H1 (cell line): ENCODE measurements around the gene PKMYT1. TPM values are rescaled to one million over a fixed set of nuclear protein-coding genes. Genes with fewer than 3 reads are reported as not detected.

Experiments
- CTCF ChIA-PET: fragments of 300-600 bp; sonication (Branson Sonifier 250); formaldehyde crosslinking; loops from one replicate; lab custom pipeline; 2021; ENCODE audit not compliant: partially characterized antibody; lab: Charles Lee
- POLR2A ChIA-PET: fragments of 300-600 bp; sonication (Branson Sonifier 250); formaldehyde crosslinking; loops from one replicate; lab custom pipeline; 2021; ENCODE audit warnings: inconsistent platforms; ENCODE audit not compliant: partially characterized antibody; lab: Charles Lee
- DNase-seq, 2 experiments: peaks; one replicate each; pipeline versions ENCODE4 v3.0.0 to v3.0.0-alpha.2; 2010 to 2022; ENCODE audit warnings: low spot score in 2 of 2, low read depth in 1 of 2, mixed read lengths in 1 of 2
- FAIRE-seq: peaks from 2 replicates; lab custom pipeline; 2011; peaks lifted over from hg19 to GRCh38; lab: Jason Lieb, UNC
- H2AFZ ChIP-seq: 2 replicates; pipeline ENCODE4 v1.8.1; 2012; ENCODE audit warnings: low read length, inconsistent platforms
- H2AK5ac ChIP-seq: 2 replicates; pipeline ENCODE4 v1.6.1; 2013; ENCODE audit warnings: low read depth, low read length
- H2BK120ac ChIP-seq: replicated peaks from 2 replicates; pipeline ENCODE3; 2013; ENCODE audit warnings: low read depth, low read length, inconsistent platforms
- H2BK12ac ChIP-seq: 2 replicates; pipeline ENCODE4 v1.6.1; 2013; ENCODE audit warnings: low read depth, low read length
- H2BK15ac ChIP-seq: 2 replicates; pipeline ENCODE4 v1.6.1; 2013; ENCODE audit warnings: low read length
- H2BK20ac ChIP-seq: 2 replicates; pipeline ENCODE4 v1.6.1; 2013; ENCODE audit warnings: low read length
- H2BK5ac ChIP-seq: 2 replicates; pipeline ENCODE4 v1.6.1; 2013; ENCODE audit warnings: low read depth, low read length
- H3K14ac ChIP-seq: 2 replicates; pipeline ENCODE4 v1.6.1; 2013; ENCODE audit warnings: inconsistent platforms; ENCODE audit not compliant: insufficient read length
- H3K18ac ChIP-seq: 2 replicates; pipeline ENCODE4 v1.6.1; 2013; ENCODE audit warnings: low read length; ENCODE audit errors: extremely low read depth
- H3K23ac ChIP-seq: 2 replicates; pipeline ENCODE4 v1.6.1; 2013; ENCODE audit warnings: inconsistent platforms; ENCODE audit not compliant: insufficient read length
- H3K23me2 ChIP-seq: 2 replicates; pipeline ENCODE4 v1.6.1; 2013; ENCODE audit warnings: low read depth, low read length
- H3K27ac ChIP-seq: 2 replicates; pipeline ENCODE4 v1.6.1; 2011; ENCODE audit warnings: low read depth, low read length, inconsistent platforms
- H3K27me3 ChIP-seq, 4 experiments: replicated peaks in 1 of 4; 1 replicate in 1 of 4; 2 replicates in 3 of 4; pipeline versions ENCODE4 v1.6.1 to v1.8.1; 2011 to 2013; ENCODE audit warnings: low read length in 3 of 4, mild to moderate bottlenecking in 3 of 4, inconsistent platforms in 2 of 4, mixed read lengths in 2 of 4, moderate library complexity in 1 of 4; ENCODE audit not compliant: control insufficient read depth in 3 of 4, insufficient read depth in 3 of 4; ENCODE audit errors: extremely low read depth in 1 of 4
- H3K36me3 ChIP-seq, 4 experiments: 2 replicates each; pipeline versions ENCODE4 v1.6.1 to v1.8.1; 2011 to 2013; ENCODE audit warnings: mild to moderate bottlenecking in 4 of 4, low read length in 3 of 4, moderate library complexity in 2 of 4, control low read depth in 1 of 4, inconsistent platforms in 1 of 4; ENCODE audit not compliant: insufficient read depth in 4 of 4, control insufficient read depth in 2 of 4
- H3K4ac ChIP-seq: replicated peaks from 2 replicates; pipeline ENCODE3; 2013; ENCODE audit warnings: low read length, low read depth, mixed read lengths, inconsistent platforms; ENCODE audit not compliant: insufficient read length
- H3K4me1 ChIP-seq, 4 experiments: replicated peaks in 1 of 4; 1 replicate in 1 of 4; 2 replicates in 3 of 4; pipeline versions ENCODE4 v1.6.1 to v1.8.1; 2011 to 2013; ENCODE audit warnings: low read length in 3 of 4, inconsistent platforms in 2 of 4, mixed read lengths in 1 of 4; ENCODE audit not compliant: insufficient read depth in 4 of 4, control insufficient read depth in 3 of 4
- H3K4me2 ChIP-seq, 2 experiments: 2 replicates each; pipeline versions ENCODE4 v1.6.1 to v1.8.1; 2011 to 2013; ENCODE audit warnings: low read depth in 2 of 2, low read length in 2 of 2, control low read depth in 1 of 2, inconsistent platforms in 1 of 2, mild to moderate bottlenecking in 1 of 2; ENCODE audit not compliant: insufficient read depth in 1 of 2
- H3K4me3 ChIP-seq, 4 experiments: fragments of 200-600, 300-600 bp in 1 of 4; sonication (generic), shearing (Covaris generic), sonication (Bioruptor Twin) in 1 of 4; 2 replicates each; pipeline versions ENCODE4 v1.5.1 to v1.8.1; 2011 to 2016; ENCODE audit warnings: low read length in 4 of 4, low read depth in 3 of 4, control low read depth in 2 of 4, inconsistent platforms in 2 of 4, mild to moderate bottlenecking in 2 of 4, mixed read lengths in 1 of 4, moderate library complexity in 1 of 4; ENCODE audit not compliant: insufficient read depth in 2 of 4; ENCODE audit errors: extremely low read depth in 1 of 4
- H3K56ac ChIP-seq: replicated peaks from 2 replicates; pipeline ENCODE3; 2013; ENCODE audit warnings: low read depth, mild to moderate bottlenecking, mixed read lengths, low read length, inconsistent platforms; ENCODE audit not compliant: insufficient read length
- H3K79me1 ChIP-seq: 2 replicates; pipeline ENCODE4 v1.6.1; 2013; ENCODE audit warnings: low read depth, low read length, control low read depth
- H3K79me2 ChIP-seq, 2 experiments: 2 replicates each; pipeline versions ENCODE4 v1.6.1 to v1.8.1; 2012 to 2013; ENCODE audit warnings: low read length in 2 of 2, mild to moderate bottlenecking in 2 of 2, inconsistent platforms in 1 of 2; ENCODE audit not compliant: insufficient read depth in 2 of 2, control insufficient read depth in 1 of 2
- H3K9ac ChIP-seq, 4 experiments: replicated peaks in 1 of 4; 1 replicate in 1 of 4; 2 replicates in 3 of 4; pipeline versions ENCODE4 v1.6.1 to v1.8.1; 2011 to 2013; ENCODE audit warnings: low read depth in 3 of 4, low read length in 3 of 4, control low read depth in 2 of 4, mild to moderate bottlenecking in 2 of 4, moderate library complexity in 2 of 4, inconsistent platforms in 1 of 4; ENCODE audit errors: extremely low read depth in 1 of 4
- H3K9me3 ChIP-seq, 2 experiments: 2 replicates each; pipeline versions ENCODE4 v1.6.1 to v1.8.1; 2012 to 2013; ENCODE audit warnings: mild to moderate bottlenecking in 2 of 2, moderate library complexity in 2 of 2, control low read depth in 1 of 2, inconsistent platforms in 1 of 2, low read depth in 1 of 2, low read length in 1 of 2, mixed read lengths in 1 of 2; ENCODE audit not compliant: insufficient read depth in 2 of 2
- H4K20me1 ChIP-seq, 2 experiments: replicated peaks in 1 of 2; 2 replicates each; pipeline versions ENCODE3 to v1.8.1; 2011 to 2013; ENCODE audit warnings: inconsistent platforms in 2 of 2, low read length in 2 of 2, mild to moderate bottlenecking in 1 of 2; ENCODE audit not compliant: insufficient read depth in 2 of 2, control insufficient read depth in 1 of 2
- H4K5ac ChIP-seq: 2 replicates; pipeline ENCODE4 v1.6.1; 2013; ENCODE audit warnings: low read length, low read depth, mixed read lengths, inconsistent platforms; ENCODE audit not compliant: insufficient read length
- H4K8ac ChIP-seq: 2 replicates; pipeline ENCODE4 v1.8.0; 2013; ENCODE audit warnings: mild to moderate bottlenecking, moderate library complexity, low read length, inconsistent platforms; ENCODE audit not compliant: insufficient read depth; ENCODE audit errors: extremely low read depth
- H4K91ac ChIP-seq: replicated peaks from 2 replicates; pipeline ENCODE3; 2013; ENCODE audit warnings: low read length, mixed read lengths, inconsistent platforms; ENCODE audit not compliant: insufficient read length
- ASH2L ChIP-seq: fragments of 200-600, 300-600 bp; sonication (generic); IDR thresholded peaks from one replicate; pipeline ENCODE4 v1.7.1; 2017; ENCODE audit warnings: low read length
- POLR2A ChIP-seq, 2 experiments: IDR thresholded peaks; 1 replicate in 1 of 2; 2 replicates in 1 of 2; pipeline ENCODE4 v1.6.1; 2011; ENCODE audit warnings: low read depth in 2 of 2, low read length in 2 of 2, mild to moderate bottlenecking in 2 of 2; ENCODE audit errors: control extremely low read depth in 1 of 2
- SAP30 ChIP-seq: fragments of 300-600 bp; sonication (generic); IDR thresholded peaks from 2 replicates; pipeline ENCODE4 v1.7.1; 2012; ENCODE audit warnings: low read length, moderate library complexity, mild to moderate bottlenecking, inconsistent platforms; ENCODE audit not compliant: insufficient read depth, insufficient replicate concordance
- SIN3A ChIP-seq, 2 experiments: IDR thresholded peaks in 1 of 2; conservative IDR thresholded peaks in 1 of 2; 2 replicates each; pipeline ENCODE4 v1.6.1; 2011 to 2012; ENCODE audit warnings: low read length in 2 of 2, improper control_type of control experiment in 1 of 2, low read depth in 1 of 2, mild to moderate bottlenecking in 1 of 2
- SP2 ChIP-seq: IDR thresholded peaks from 2 replicates; pipeline ENCODE4 v1.6.1; 2012; ENCODE audit warnings: mild to moderate bottlenecking, low read length, inconsistent platforms
- TBP ChIP-seq: IDR thresholded peaks from 2 replicates; pipeline ENCODE4 v1.6.1; 2011; ENCODE audit warnings: low read depth, low read length, improper control_type of control experiment
- TCF12 ChIP-seq: IDR thresholded peaks from 2 replicates; pipeline ENCODE4 v1.6.1; 2011; ENCODE audit warnings: low read depth, mild to moderate bottlenecking, low read length
- YY1 ChIP-seq: IDR thresholded peaks from 2 replicates; pipeline ENCODE4 v1.6.1; 2011; ENCODE audit warnings: low read depth, mild to moderate bottlenecking, low read length
- WGBS, 2 experiments: shearing (Covaris generic) in 1 of 2; methylation state at CpG; one replicate each; pipeline versions ENCODE4 v1.1.6 to v1.1.7; 2013 to 2015; ENCODE audit warnings: low lambda C conversion rate in 2 of 2, mixed read lengths in 2 of 2, inconsistent platforms in 1 of 2, low coverage in 1 of 2, missing lambda C conversion rate in 1 of 2; ENCODE audit not compliant: insufficient replicate concordance in 2 of 2, insufficient coverage in 1 of 2, insufficient read length in 1 of 2; ENCODE audit errors: extremely low coverage in 1 of 2, missing lambda C conversion rate in 1 of 2; 5-methylcytosine and 5-hydroxymethylcytosine counted together
- polyA plus RNA-seq, 7 experiments: library from polyadenylated mRNA; depleted of rRNA in 3 of 7; stranded (reverse) in 5 of 7; unstranded in 2 of 7; fragments of >200 nt in 5 of 7; fragments of 200-250 nt in 2 of 7; gene quantifications; 1 replicate in 5 of 7; 2 replicates in 1 of 7; 4 replicates in 1 of 7; pipeline versions ENCODE4 v1.2.1 to v1.2.3, GENCODE V29; 2011 to 2013; ENCODE audit warnings: missing spikeins in 2 of 7, mixed read lengths in 2 of 7
- total RNA-seq: library from RNA; stranded (reverse); fragmentation: NEBNext Ultra II Directional; extraction: Animal tissue kit (Norgen Biotek cat#: 25700); gene quantifications from 2 replicates; pipeline ENCODE4 v1.2.1, GENCODE V29; 2021
- TF ChIP-seq, protein P1 (sequence below): IDR thresholded peaks from 2 replicates; pipeline ENCODE4 v1.6.1; 2011; ENCODE audit warnings: low read length, improper control_type of control experiment
- TF ChIP-seq, protein P2 (sequence below): IDR thresholded peaks from 2 replicates; pipeline ENCODE4 v1.6.1; 2012; ENCODE audit warnings: inconsistent platforms

Gene PKMYT1
- total and polyA plus RNA-seq, 2 of the 8 experiments (the other 6 are each of a cell fraction or from before 2014, with no cell fraction given) = 74.7 to 85.2 TPM

DNA sequence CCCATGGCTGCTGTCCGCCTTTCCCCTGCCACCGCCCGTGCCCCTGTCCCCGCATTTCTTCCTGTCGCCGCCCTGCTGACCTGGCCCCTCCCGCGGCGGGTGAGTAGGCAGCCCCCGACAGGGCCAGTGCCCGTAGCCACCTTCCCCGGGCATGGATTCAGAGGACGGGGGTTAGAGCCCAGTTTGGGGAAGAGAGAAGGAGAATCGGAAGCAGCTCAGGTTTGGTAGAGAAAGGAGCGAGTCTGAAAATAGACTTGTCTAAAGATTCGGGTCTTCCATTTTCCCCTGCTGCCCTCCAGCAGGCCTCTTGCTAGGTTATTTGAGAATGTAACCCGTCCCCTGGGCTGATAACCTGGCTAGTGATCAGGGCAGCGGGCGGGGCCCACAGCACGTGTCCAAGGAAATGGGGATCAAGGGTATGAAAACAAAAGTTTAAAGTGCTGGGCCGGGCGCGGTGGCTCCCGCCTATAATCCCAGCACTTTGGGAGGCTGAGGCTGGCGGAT is 24.6 kb upstream of the PKMYT1 start:
- H4K20me1 ChIP-seq = no peaks in the 10 kb centered on the region
- peak overlapping the region; percentile 38 for H2BK120ac ChIP-seq
- H3K23me2 ChIP-seq = peaks cover 16% of the 10 kb centered on the region
- H3K79me2 ChIP-seq = peaks cover 0 to 6% of the 10 kb centered on the region in 2 experiments; a peak in 1 of 4 replicates
- H2AFZ ChIP-seq = no peak overlapping the region
- DNase-seq (no peak), FAIRE-seq (no peak)
- H3K4ac ChIP-seq = peak overlapping the region; percentile 44
- H2AK5ac ChIP-seq = no peak overlapping the region
- peak overlapping the region; percentile 62 for H4K5ac ChIP-seq
- H2BK20ac ChIP-seq = no peak overlapping the region
- CTCF ChIA-PET = interaction anchor here (0.6 to 17.3 kb wide), 6 partner anchors 23 to 854 kb away, joined by 3 to 639 read pairs (median 4); partner anchors contain the start of genes BICDL2, CLDN6, HCFC1R1 and THOC6
- peak overlapping the region; percentile 38 to 65 (median 56) for H3K4me3 ChIP-seq
- 0 out of 2 replicates have a peak overlapping the region, but pooled peaks have one; percentile 1 for H3K27ac ChIP-seq
- H3K9ac ChIP-seq = peak overlapping the region in 2 of 4 experiments; percentile 5 to 20; a peak in 3 of 7 replicates
- H3K9me3 ChIP-seq = no peaks in the 10 kb centered on the region
- POLR2A ChIA-PET = interaction anchor here (0.8 to 35.7 kb wide), 10 partner anchors 8 to 122 kb away, joined by 3 to 1808 read pairs (median 6); partner anchors contain the start of genes BICDL2, CLDN6, CLDN9 and HCFC1R1
- H3K18ac ChIP-seq = peak overlapping the region; percentile 64
- H4K8ac ChIP-seq = peak overlapping the region; percentile 68; the same call in 1 of the 2 replicates
- H3K23ac ChIP-seq = no peak overlapping the region
- H2BK12ac ChIP-seq = no peak overlapping the region
- H3K14ac ChIP-seq = no peak overlapping the region
- H2BK15ac ChIP-seq = no peak overlapping the region
- H3K4me2 ChIP-seq = peak overlapping the region; percentile 64 to 88
- H2BK5ac ChIP-seq = peak overlapping the region; percentile 12; the same call in 1 of the 2 replicates
- peak overlapping the region; percentile 64 for H3K56ac ChIP-seq
- H4K91ac ChIP-seq = peak overlapping the region; percentile 42
- 2% methylated on average over 21 of the region's 25 CpGs; no CpG with 5 or more reads in 1 of the 2 experiments for WGBS, 2 experiments
- H3K27me3 ChIP-seq = no peaks in the 10 kb centered on the region
- H3K79me1 ChIP-seq = no peaks in the 10 kb centered on the region; the same call in 1 of the 2 replicates
- H3K4me1 ChIP-seq = peaks cover 14 to 40% (median 33%) of the 10 kb centered on the region in 4 experiments
- H3K36me3 ChIP-seq = peaks cover 0 to 3% (median 0%) of the 10 kb centered on the region in 4 experiments; a peak in 1 of 8 replicates
- TF ChIP-seq, protein P1, sequence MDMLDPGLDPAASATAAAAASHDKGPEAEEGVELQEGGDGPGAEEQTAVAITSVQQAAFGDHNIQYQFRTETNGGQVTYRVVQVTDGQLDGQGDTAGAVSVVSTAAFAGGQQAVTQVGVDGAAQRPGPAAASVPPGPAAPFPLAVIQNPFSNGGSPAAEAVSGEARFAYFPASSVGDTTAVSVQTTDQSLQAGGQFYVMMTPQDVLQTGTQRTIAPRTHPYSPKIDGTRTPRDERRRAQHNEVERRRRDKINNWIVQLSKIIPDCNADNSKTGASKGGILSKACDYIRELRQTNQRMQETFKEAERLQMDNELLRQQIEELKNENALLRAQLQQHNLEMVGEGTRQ = peak; percentile 58
- peak; percentile 24 for TF ChIP-seq ASH2L
- peak; percentile 21; the same call in 1 of the 2 replicates for TF ChIP-seq TBP
- TF ChIP-seq SAP30 = no peak
- TF ChIP-seq POLR2A (IDR thresholded peaks at IDR 0.05; ENCODE audit: control extremely low read depth in 1 of 2, low read depth in 2 of 2, low read length in 2 of 2) = 0 out of 3 replicates have a peak, but pooled peaks of 1 of the 2 experiments have one; percentile 32
- TF ChIP-seq TCF12 = no peak
- peak; percentile 44; the same call in 1 of the 2 replicates for TF ChIP-seq YY1
- TF ChIP-seq SP2 = no peak
- TF ChIP-seq, protein P2, sequence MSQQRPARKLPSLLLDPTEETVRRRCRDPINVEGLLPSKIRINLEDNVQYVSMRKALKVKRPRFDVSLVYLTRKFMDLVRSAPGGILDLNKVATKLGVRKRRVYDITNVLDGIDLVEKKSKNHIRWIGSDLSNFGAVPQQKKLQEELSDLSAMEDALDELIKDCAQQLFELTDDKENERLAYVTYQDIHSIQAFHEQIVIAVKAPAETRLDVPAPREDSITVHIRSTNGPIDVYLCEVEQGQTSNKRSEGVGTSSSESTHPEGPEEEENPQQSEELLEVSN = peak; percentile 57; the same call in 1 of the 2 replicates
- 0 out of 4 replicates have a peak, but pooled peaks of 1 of the 2 experiments have one; percentile 49 for TF ChIP-seq SIN3A (conservative IDR thresholded peaks at IDR 0.05 in 1 of 2, IDR thresholded peaks at IDR 0.05 in 1 of 2; ENCODE audit: low read depth in 1 of 2, low read length in 2 of 2)
